Measurements from ENCODE around the gene IL21.
"Not testable (repeated sequence)": the region's sequence is repeated elsewhere in the genome, so short reads cannot be mapped to it uniquely, and the experiment has no call there.

The IL21 gene

DNA sequence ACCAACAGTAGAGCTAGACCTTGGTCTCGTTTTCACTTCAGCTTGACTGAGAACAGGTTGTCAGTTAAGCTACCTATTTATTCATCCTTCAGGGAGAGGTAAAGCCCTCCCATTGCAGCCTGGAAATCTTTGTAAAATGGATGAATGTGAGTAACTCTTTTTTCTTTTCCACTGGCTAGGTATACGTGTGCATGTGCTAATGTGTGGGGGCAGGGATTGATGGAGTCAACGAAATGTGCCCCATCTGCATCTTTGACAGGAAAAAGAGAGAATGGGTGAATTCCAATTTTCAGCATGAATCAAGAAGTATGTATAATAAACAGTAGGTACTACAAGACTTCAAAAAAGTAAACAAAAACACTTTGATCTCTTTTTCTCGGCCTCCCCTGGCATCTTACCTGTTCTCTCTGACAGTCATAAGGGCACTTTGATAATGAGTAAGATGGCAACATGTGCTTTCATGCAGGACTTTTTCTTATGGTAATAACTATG, at the start of gene IL21:
IL21 (minus strand) TSS at position 51 of the 492 bp plus-strand sequence. CDS start 55 bp downstream, outside the sequence.
- DNase-seq = no peak

DNA sequence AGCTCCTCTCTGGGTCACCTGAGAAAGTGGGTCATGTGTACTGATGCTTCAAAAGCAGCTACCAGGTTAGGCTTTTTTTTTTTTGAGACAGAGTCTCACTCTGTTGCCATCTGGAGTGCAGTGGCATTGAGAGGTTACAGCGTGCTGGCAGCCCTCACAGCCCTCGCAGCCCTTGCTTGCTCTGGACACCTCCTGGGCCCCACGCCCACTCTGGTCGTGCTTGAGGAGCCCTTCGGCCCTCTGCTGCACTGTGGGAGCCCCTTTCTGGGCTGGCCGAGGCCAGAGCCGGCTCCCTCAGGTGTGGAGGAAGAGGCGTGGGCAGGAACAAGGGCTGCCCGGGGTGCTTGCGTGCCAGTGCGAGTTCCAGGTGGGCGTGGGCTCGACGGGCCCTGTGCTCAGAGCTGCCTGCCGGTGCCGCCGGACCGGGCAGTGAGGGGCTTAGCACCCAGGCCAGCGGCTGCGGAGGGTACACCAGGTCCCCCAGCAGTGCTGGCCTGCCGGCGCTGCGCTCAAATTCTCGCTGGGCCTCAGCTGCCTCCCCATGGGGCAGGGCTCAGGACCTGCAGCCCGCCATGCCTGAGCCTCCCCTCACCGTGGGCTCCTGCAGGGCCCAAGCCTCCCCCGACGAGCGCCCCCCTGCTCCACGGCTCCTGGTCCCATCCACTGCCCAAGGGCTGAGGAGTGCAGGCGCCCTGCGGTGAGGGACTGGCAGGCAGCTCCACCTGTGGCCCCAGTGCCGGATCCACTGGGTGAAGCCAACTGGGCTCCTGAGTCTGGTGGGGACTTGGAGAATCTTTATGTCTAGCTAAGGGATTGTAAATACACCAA, 49.3 kb upstream of the IL21 start:
- no peak for DNase-seq

DNA sequence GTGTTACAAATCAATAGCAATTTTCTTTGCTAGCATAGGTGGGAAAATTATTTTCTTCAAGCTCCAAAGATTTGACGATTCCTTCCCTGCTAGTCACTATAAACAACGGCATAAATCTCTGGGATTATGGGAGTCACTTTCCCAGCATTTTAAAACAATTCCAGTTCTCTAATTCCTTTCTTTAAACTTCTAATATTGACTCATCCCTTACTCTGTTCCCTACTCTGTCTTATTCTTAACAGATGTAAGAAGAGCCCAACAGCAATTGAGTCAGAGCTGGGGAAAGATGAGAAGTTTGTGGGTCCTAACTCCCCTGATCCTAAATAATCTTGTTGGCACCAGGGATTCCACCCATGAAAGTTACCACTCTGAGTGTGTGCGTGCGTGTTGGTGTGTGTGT, 47.4 kb upstream of the IL21 start:
- DNase-seq = no peak

DNA sequence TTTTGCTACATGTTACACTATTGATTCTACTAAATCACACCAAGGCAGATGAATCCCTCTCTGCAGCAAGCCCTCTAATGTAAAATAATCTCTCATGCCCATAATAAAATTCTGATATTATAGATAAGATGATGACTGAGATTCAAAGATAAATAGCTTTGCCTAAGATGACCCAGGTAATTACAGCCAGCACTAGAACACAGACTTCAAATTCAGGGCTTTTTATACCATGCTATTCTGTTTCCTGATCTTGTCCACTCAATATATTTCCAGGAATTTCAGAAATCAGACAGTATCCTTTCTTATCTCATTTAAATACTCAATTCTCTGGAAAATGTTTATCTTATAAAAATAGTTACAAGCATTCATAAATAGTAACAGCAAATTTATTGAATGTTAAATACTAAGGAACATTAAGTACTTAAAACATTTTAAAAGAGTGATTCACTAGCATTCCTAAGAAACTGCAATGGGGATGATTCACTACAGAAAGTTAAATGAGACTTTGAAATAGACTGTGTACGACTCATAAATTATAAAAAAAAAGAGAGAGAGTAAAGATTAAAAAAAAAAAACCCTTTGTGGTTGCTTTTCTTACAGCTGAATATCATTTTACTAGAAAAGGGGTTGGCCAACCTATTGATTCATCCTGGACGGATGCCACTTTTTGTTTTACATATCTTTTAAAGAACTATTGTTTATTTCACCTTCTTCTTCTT, 45.8 kb upstream of the IL21 start:
- DNase-seq = peak; percentile 34

DNA sequence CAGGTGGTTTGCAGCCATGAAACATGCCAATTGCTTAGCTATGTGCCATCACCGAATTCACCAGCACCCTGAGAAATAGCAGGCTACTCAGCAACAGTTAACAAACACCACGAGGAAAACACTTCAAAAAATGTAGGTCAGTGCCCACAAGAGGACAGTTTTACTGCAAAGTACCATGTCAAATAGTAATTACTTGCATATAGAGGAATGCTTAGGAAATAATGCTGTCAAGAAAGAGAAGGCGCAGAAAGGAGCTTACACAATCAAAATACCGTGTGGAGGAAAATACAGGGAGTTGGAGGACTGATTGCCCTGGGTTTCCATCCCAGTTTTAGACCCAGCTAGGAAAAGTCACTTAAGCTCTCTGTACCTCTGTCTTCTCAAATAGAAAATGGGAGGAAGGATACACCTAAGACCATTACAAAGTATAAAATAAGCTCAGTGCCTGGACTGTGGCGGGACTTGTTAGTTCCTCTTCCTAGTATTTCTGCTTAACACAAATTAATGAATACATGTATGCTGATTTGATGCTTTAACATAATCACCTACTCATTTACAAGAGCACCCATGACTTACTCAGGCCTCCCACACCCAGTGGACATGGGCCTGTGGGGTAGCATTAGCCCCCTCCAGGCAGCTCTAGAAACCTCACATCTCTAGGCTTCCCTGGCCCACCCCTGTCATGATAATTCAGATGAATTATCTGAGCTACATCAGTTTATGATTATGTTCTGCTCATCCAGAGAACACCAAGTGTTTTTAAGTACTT, 44.5 kb upstream of the IL21 start:
- no peak for DNase-seq

DNA sequence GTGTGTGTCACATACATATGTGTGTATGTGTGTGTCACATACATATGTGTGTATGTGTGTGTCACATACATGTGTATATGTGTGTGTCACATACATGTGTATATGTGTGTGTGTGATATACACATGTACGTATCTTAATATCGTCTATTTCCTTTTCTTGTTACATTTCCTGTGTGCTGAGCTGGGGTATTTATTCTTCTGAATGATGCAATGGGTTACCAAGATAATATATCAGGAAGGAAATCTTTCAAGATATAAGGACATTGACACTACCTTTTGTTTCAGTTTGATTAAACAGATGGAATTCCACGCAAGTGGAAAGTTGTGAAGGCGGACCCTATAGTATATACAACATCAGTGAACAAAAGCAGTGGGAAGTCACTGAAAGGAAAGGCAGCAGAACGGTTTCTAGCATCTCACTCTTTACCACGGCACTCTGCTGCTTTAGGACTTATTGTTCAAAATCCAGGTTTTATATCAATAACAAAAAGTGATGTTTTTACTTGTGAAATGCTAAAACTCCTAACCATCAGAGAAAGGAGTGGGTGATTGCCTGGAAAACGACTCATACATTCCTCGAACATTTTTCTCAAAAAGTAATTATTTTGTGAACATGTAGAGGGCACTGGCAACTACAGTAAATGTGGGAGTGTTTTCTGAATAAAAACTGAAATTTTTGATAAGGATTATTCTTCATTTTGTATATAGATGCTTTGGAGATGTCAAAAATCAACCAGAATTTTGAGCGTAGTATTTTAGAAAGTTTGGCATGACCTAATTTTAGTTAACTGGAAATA, 43.1 kb upstream of the IL21 start:
- no peak for DNase-seq

DNA sequence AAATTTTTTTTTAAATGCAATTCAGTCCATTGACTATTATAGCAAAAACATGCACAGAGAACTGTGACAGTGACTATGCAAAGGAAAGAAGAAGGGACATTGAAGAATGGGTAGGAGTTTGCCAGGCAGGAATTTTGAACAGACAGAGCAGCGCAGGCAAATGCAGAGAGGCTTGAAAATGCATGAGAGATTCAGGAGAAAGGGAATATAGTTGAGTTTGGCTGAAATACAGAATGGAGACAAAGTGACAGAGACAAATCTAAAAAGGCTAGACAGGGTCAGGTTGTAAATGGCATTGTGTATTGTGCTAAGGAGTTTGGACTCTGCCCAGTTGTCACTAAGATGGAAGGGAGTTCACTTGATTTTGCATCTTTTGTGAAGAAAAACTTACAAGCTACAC, 42.4 kb upstream of the IL21 start:
- DNase-seq = no peak

DNA sequence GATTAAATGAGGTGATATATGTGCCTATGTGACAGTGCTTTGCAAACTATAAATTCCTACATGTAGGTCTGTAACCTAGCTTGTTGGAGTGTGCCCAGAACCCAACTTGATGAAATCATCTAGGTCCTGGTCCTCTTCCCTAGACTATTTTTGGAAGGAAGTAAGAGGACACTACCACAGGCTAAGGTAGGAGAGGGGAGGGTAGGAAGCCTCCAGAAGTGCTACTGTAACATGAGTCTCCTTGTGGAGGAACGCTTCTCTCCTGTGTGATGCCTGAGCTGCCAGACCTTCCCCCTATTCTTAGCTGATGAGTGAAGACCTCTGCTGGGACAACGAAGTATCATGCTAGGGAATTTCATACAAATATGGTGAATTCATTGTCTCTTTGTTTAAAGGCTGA, 41.8 kb upstream of the IL21 start:
- DNase-seq = no peak

DNA sequence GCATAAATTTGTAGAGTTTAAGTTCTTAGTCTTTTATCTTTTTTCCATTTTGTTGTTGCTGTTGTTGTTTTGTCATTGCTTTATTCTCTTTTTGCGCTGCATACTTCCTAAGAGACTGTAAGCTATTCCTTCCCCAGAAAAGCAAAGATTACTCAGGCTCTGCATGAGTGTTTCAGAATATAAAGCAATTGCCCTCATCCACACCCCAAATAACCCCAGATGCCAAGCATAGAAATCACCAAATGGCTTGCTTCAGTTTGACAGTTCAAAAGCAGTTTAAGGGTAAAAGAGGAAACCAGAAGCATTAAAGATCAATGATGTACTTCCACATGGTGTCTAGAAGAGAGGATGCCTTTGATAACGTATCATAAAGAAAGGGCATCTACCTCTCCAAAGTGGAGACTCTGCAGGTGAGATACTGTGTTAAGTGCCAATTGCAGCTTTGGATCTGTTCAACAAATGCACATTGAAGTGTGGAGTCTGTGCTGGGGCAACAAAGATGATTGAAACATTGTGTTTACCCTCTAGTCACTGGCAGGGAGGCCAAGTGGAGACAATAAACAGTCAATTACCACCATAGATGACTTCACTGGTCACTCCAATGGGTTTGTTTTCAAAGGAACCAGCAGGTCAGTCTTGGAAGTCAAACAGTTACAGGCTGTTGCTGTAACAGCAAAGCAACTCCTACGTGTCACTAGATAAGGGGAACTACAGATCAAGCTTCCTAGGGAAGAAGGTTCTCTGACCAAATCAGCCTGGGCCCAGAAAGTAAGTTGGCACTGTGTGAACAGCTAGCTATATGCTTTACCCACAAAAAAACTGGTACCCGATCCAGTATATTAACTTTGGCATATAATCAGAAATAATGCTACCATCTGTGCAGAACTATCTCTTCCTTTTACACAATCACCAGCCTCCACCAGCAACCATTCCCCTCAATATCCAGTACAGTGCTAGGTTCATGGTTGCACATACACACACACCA, 40.6 kb upstream of the IL21 start:
- no peak for DNase-seq

DNA sequence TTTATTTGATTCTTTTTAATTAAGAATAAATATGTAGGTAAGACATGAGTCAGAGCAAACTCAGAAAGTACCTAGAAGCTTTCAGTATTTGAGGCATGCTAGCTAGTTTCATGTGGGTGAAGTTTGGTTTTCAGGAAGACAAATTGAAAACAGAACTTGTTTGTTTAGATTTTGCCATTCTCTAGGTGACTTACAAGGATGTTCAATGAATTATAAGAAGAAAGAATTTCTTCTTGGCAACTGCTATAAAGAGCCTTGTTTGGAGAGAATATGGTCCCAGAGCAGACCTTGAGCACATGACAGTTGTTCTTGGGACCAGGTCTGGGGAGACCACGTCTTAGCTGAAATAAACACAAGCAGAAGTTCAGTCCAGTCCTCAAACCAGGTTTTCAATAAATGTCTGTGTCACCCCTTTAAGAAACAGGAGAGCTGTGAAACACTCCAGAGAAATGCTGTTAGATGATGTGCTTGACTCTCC, 38.0 kb upstream of the IL21 start:
- DNase-seq = no peak

DNA sequence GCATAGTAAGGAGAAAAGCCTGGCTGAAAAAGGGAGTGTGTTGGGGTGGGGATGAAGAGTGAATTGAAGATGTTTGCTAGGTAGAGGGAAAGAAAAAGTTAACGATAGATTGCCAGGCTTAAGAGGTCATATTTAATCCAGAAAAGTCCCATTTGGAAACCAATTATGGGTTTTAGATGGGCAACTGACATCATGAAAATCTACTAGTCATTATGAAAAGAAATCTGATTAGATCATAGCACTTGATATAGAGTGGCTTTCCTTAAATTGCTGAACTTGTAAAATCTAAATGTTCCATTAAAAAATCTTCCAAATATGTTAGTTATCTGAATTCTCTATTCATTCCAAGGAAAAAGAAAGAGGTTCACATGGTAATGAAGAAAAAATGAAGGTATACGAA, 37.5 kb upstream of the IL21 start:
- no peak for DNase-seq

DNA sequence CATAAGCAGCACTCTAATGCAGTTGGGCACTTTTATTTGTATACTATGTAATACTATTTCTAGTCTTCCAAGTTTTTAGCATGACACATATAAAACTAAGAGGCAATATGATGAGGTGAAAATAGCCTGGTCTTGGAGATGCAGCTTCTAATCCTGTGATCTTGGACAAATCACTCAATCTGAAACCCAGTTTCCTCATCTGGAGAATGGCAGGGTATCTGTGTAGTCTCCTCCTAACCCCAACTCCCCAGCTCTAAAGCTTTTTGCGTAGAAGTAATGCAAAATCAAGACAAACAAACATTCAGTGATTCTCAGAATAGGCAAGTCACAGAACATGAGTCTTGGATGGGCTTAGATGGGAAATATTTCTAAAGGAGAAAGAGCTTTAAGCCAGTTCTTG, 36.7 kb upstream of the IL21 start:
- DNase-seq = no peak

DNA sequence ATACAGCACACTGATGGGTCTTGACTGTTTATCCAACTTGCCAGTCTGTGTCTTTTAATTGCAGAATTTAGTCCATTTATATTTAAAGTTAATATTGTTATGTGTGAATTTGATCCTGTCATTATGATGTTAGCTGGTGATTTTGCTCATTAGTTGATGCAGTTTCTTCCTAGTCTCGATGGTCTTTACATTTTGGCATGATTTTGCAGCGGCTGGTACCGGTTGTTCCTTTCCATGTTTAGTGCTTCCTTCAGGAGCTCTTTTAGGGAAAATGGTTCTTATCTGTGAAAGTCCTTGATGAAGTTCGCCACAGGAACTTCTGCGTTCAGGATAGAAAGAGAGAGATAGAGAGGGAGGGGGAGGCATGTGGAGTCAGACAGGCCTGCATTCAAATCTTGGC, 35.7 kb upstream of the IL21 start:
- DNase-seq = not testable (repeated sequence)

DNA sequence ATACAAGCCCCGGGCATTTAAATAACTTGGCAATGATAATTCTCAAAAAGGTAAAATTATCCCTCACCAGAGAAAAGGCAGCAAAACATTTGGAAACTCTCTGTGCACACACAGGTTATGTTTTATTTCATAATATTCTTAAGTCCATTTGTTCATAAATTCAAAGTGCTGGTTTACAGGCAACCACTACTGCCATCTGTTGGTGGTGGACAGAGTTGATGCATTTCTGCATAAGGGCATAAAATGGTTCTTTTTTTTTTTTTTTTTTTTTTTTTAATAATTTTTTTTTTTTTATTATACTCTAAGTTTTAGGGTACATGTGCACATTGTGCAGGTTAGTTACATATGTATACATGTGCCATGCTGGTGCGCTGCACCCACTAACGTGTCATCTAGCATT, 31.5 kb upstream of the IL21 start:
- peak; percentile 60 for DNase-seq

DNA sequence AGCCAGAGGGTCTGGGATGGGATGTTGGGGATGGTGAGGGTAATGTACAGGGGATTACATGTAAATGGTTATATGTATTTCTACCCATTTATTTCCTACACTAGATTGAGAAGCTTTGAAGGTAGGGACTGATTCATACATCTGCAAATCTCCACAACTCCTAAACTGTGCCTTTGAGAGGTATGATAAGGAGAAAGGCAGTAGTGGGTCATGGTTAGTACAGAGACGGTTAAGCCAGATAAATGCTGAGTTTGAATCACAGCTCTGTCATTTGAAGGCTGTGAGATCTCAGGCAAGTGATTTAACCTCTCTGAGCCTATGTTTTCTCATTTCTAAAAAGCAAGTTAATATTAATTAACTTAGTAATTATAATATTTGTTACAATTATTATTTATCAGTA, 29.3 kb upstream of the IL21 start:
- DNase-seq = no peak

DNA sequence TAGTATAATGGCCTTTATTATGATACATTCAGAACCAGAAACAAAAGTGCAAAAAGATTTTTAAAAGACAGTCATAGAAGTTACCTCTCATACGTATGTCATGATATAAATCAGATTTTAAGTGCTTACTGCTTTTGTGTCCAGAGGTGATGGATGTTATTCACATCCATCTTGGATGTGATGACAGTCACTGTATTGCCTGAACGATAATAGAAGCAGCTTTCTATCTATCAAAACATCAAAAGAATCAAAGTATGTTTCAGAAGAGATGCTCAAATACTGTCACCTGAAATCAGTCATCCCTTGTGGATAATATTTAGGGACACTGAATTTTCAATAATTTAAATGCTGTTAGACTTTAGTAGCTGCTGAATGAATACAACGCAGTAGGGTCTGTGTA, 26.8 kb upstream of the IL21 start:
- DNase-seq = no peak

DNA sequence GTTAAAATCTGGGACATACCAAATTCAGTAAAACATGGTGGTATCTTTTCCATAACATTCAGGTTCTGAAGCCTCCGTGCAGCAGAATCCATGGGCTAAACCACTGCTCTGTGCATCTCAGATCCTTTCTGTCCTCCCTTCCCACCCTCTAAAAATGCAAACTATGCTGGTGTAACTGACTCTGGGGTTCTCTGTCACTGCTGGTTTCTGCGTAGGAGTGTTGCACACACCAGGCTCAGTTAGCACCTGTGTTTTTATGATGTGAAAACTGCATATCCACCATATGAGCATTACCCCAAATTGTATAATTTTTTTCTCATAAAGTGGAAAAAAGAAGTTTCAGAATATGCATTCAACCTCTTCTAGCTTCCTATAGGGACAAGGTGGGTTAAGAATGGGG, 22.4 kb upstream of the IL21 start:
- DNase-seq = no peak

DNA sequence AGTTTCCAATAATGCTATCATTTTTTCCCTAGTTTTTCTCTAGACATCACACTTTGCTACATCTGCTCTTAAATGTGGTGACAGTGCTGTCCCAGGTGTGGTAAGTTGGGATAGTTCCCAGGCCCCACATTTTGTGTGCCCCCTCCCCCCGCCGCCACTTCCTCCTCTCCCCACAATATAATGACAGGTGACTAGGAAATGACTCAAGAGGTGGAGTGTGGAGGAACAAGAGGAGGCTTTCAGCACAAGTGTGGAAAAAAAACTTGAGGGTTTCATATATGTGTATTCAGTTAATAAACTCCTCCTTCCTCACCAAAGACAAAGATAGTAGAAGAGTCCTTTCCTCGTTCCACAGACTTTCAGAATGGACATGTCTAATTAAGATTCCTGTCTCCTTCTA, 18.3 kb upstream of the IL21 start:
- DNase-seq = no peak

DNA sequence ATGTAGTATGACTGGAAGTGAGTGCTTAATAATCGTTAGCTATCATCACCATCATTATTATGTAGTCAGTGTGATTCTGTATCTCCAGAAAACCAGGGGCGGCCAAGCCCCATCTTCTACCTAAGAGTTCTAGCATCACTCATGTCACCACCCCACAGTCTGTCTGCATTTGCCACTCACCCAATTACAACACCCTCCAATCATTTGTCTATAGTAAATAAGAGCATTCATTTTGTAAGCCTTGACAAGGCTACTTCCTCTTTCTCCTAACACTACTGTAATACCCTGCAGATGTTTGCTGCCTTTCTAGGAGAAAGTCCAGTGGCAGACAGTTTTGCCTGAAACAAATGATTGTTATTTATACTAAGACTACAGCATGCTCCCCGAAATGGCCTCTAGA, 15.8 kb upstream of the IL21 start:
- no peak for DNase-seq

DNA sequence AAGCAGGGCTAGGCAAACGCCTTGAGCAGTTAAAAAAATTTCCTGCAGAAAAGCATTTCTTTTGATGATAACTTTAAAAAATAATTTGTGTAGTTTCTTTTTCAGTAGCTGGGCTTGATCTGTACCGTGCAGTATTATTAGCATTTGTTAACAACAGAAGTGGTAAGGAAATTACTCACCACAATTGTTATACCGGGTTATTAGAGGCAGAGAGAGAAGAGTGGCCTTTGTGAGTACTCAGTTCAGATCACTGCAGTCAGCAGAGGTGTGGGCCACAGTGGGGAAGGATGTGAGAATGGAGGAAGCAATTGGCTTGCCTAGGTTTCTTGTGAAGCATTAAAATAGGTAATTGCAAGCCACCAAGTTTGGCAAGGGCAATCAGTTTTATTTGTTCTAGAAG, 14.3 kb upstream of the IL21 start:
- DNase-seq = peak; percentile 44

DNA sequence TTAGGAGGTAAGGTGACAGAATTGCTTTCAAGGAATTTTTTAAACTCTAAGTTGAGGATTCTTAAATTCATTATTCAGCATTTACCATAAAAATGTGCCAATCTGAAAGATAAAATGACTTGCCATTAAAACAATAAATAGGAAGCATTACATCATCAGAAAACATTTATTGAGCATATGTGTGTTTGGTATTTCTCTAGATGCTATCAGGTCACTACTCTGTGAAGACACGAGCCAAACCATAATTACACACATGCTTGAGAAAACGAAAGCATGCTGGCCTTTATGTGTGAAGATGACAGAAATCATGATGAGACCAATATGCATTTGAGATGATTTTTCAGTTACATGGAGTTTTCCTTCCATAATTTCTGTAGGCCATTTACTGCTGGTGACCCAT, 12.3 kb upstream of the IL21 start:
- no peak for DNase-seq
